Iris pigment epithelial cell (primary cell): ENCODE results near the gene SLU7.
A peak's percentile ranks its signal among the peaks of the same experiment; 100 is the strongest.

Experiments
- DNase-seq: peaks from one replicate; pipeline ENCODE4 v3.0.0-alpha.2; 2011; ENCODE audit warnings: low read depth

SLU7 gene

DNA sequence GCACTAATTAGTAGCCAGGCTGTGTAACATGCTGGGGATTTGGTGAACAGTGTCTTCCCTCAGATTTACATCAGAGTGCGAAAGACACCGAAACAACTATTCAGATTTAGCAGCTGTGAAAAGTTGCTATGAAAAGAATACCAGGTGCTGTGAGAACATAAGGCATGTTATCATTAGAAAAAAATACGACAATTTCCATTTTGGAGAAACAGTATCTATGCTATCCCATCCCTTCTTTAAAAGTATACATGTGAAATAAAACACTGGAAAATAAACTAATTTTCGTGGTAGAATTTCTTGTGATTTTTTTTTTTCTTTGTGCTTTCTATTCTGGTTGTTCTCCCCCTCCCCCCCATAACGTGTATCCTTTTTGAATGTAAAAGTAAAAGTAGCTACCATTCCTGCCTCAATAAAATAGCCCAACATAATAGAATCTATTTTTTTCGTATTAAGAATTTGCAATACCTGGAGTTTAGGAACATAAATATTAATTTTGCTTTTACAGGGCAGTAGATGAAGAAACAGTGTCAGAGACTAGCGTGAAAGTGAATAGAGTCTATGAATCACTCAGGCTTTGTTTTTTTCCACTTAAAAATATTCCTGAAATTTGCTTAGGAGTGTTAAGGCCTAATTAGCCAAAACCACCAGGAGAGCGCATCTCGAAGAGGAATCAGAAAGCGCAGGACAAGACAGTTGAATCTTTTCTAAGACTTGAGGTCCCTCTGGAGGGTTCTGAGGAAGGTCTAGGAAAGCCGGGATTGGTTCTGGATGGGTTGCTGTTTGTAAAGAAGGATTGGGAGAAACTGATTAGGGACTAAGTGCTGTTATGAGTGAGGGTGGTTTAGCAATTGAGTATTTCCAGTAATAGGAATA is 813 bp upstream of the SLU7 start:
- no peak for DNase-seq

DNA sequence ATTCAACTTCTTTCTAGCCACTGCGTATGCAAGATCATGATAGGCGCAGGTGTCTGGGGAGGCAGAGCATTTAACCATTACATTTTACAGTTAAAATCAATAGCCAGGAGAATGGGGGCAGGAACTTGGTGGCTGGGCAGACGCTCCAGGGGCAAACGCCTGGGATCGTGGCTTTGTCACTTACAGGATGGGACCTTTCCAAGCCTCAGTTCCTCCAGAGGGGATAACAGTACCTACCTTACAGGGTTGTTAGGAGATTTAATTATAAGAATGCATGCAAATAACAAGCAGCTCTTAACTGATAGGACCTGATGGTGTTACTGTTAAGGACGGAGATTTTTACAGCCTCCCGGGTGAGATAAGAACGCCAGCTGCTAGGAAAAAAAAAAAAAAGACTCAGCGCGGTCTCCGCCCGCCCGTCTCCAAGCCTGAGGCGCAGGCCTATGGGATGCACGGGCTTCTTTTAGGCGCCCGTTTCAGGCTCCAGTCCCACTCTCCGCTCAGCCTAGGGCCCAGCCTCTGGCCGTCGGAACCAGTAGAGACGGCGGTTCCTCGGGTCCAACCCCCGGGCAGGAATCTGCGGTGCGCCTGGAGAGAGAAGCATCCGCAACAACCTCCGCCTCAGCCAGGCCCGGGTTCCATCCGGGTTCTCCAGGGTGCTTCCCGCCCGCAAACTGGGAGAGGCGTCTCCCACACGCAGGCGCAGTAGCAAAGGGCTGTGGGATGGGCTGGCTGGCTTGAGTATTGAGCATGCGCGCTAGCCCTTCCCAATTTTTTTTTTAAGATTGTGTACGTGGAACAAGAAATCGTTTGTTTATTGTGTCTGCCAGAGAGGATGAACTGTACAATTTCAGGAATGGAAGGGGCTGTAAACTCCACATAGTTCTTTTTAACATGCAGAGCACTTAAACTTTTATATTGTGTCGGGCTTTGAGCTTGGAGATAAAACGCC is 19.2 kb downstream of the SLU7 start, which contains the start of gene FAM200C:
TSS of gene FAM200C (minus strand) at position 653 of the 952 bp plus-strand sequence. CDS start 4,564 bp downstream, outside the sequence.
- peak; percentile 94 for DNase-seq

DNA sequence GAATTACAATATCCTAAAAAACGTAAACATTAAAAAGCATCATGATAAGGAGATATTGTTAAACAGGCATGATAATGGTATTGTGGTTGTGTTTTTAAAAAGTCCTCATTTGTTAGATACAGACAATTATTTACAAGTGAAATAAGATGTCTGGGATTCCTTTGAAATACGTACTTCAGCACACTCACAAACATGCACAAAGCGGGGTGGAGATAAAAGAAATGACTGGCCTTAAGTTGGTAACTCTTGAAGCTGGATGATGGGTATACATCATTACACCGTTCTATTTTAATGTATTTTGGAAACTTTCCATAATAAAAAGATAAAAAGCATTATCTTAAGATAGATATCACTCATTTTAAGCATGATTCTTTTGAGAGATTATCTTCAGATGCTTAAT is 20.1 kb downstream of the SLU7 start:
- peak; percentile 58 for DNase-seq

DNA sequence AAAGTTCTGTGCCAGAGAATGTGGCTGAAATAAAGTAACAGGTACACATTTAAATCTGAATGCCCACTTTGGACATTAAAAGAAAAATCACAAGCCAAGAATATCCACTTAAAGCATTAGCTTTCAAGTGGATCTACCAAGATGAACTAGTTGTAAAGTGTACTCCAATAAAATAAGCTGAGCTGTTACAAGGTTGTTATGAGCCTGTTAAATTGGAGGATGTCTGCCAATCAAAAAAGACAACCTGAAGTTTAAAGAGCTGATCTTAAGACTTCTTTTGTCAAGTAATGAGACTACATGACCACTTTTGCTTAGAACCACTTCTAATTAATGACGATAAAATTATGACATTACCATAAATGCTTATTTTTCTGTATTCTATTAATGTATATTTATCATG is 21.4 kb downstream of the SLU7 start:
- DNase-seq: no peak

- no peak for DNase-seq
Measured at GRCh38 chr5:160395111-160395510, 23.8 kb downstream of the SLU7 start.

- DNase-seq: peak; percentile 31
Measured at GRCh38 chr5:160390787-160391696, 27.8 kb downstream of the SLU7 start.

DNA sequence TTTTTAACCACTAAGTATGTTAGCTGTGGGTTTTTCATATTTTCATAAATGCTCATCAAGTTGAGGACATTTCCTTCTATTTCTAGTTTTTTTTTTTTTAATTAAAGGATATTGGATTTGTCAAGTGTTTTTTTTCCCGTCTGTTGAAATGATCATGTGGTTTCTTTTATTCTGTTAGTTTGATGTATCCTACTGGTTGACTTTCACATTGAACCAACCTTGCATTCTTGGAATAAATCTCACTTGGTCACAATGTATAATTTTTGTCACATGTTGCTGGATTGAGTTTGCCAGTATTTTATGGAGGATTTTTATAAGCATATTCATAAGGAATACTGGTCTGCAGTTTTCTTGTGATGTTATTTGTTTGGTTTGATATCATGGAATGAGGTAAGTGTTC is 31.4 kb downstream of the SLU7 start:
- DNase-seq: no peak

- no peak for DNase-seq
Measured at GRCh38 chr5:160385496-160385895, 33.4 kb downstream of the SLU7 start.

DNA sequence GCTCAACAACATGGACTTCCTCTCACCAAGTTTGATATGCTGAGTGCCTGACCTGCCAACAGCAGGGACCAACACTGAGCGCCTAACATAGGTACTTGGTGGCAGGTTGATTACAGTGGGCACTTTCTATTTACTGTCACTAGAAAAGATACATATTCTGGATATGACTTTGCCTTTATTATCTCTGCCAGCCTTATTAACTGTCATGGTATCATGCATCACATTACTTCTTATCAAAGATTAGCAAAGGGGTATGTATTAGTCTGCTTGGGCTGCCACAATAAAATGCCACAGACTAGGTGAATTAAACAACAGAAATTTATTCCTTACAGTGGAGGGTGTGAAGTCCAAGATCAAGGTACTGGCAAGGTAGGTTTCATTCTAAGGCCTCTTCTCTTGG is 34.2 kb downstream of the SLU7 start:
- DNase-seq: no peak

DNA sequence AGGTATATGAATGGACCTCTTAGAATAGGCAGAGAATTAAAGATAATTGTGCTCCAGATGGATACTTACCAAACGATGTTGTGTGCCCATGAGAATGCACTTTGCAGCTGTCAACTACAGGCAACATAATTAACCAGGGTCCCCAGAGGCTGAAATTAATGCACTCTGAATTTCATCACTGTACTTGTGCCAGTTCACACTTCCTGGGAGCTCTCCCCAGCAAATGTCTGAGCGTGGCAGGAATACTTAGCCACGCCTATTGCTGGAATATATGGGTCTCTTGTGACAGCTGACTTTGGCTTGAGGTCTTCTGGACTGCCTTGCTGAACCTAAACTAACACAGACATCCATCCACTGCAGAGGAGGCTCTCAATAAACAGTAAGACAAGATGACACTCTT is 36.5 kb downstream of the SLU7 start:
- DNase-seq: no peak

DNA sequence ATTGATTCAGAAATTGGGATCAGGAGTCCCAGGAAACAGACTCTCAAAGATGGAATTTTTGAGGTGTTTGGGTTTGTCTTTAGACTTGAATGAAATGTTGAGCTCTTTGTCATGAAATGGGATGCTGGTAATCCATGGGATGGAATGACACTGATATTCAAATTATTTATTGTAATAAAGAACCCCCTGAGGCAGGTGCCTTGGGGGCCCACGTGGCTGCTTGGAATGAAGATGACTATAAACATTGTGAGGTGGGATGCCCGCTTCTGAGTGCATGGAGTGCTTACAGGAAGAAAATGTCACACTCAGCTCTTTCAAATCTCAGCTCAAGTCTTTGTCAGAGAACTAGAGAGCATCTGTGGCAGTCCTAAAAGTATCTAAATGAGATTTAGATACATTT is 38.8 kb downstream of the SLU7 start:
- no peak for DNase-seq

DNA sequence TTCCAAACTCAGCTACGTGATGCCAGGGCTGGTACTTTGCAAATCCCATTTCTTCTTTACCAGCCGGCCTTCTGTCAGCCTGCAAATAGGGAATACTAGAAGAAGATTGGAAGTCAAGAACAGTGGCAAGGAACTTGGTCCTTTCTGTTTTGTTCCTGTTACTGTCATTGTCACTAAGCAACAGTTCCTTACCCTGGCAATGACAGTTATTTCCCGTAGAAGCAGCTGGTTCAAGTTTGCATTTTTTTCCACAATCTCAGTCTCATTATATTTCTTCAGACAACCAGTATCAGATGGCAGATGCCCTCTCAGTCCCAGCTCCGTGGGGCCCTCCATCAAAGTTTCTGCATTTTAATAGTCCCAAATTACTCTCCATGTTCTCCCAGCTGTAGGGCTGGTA is 39.4 kb downstream of the SLU7 start:
- no peak for DNase-seq

- no peak for DNase-seq
Measured at GRCh38 chr5:160378330-160378729, 40.6 kb downstream of the SLU7 start.

GRCh38 chr5:160377651-160378050 is 41.2 kb downstream of the SLU7 start:
- DNase-seq: no peak

- no peak for DNase-seq
Measured at GRCh38 chr5:160376416-160376815, 42.5 kb downstream of the SLU7 start.

- no peak for DNase-seq
Measured at GRCh38 chr5:160375701-160376100, 43.2 kb downstream of the SLU7 start.

DNA sequence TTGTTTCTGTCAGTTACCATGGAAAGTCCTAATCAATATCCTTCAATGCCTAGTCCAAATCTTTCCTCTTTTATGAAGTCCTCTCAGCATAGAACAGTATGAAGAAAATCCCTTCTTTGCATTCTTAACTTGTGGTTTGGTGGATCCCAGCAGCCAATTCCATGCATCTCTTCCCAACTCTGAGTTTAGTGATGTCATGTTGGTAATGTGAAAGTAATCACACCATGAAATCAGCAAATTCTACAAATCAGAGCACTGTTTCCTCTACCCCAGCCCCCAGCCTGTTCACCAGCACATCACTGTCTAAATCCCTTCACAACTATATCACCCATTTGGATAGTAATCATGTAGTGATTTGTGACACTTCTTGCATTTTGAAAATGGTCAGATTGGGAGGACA is 43.7 kb downstream of the SLU7 start:
- DNase-seq: peak; percentile 11

- DNase-seq: no peak
Measured at GRCh38 chr5:160371294-160371693, 47.6 kb downstream of the SLU7 start.

GRCh38 chr5:160370713-160371034 is 48.2 kb downstream of the SLU7 start:
- DNase-seq: no peak

- peak; percentile 64 for DNase-seq
Measured at GRCh38 chr5:160369990-160370712, 48.7 kb downstream of the SLU7 start, which contains the start of gene C1QTNF2. Gene C1QTNF2 (minus strand): TSS chr5:160370626. CDS start chr5:160355011, 15,615 bp downstream.

GRCh38 chr5:160367885-160368284 is 51.0 kb downstream of the SLU7 start:
- no peak for DNase-seq
